ENCODE data around the gene TIGD1. TPM values are rescaled to one million over a fixed set of nuclear protein-coding genes. Genes with fewer than 3 reads are reported as not detected.
A peak's percentile ranks its signal among the peaks of the same experiment; 100 is the strongest.

Gene TIGD1
- polyA plus RNA-seq, 3 donors, result 1.6 to 4.1 (median 2.1) TPM

DNA sequence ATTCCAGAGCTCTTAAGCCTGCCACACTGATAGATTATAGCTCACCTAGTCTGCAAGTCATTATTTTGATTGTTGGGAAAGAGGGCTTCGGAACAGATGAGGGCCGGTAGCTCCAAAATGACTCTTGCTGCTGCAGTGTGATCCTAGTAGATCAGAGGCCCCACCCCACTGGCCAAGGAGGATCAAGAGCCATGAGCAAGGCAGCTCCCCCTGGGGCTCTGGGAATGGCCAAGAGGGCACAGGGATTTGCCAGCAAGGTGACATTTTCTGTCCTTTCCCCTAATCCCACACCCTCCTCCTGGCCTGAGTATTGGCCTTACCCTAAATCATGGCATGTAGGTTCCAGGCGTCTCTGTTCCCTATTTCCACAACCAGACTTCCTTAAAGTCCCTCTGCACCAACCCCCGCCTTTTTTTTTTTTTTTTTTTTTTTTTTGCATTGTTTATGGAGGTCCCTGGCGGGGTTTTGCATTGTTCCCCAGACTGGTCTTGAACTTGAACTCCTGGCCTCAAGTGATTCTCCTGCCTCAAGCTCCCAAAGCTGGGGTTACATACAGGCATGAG lies 36.7 kb upstream of the TIGD1 start:
- Mint-ChIP-seq H3K4me3 (peak overlapping the region in 1 of 2 donors; percentile 55), H3K27ac (no peak overlapping the region), H3K9me3 (peaks cover 0 to 2% (median 0%) of the 10 kb centered on the region in 7 donors), H3K36me3 (peaks cover 23 to 24% of the 10 kb centered on the region in 2 donors), H3K4me1 (peaks cover 17% of the 10 kb centered on the region), H3K27me3 (ENCODE audit: low read depth in 3 of 3) (peaks cover 0 to 2% (median 0%) of the 10 kb centered on the region in 3 donors)
- Histone ChIP-seq H3K4me2 (replicated peaks; ENCODE audit: extremely low read depth, low read length, poor library complexity, severe bottlenecking) (no peak overlapping the region), H4K20me1 (ENCODE audit: insufficient read depth, low read length) (no peaks in the 10 kb centered on the region), H3K9ac (ENCODE audit: insufficient read depth, low read length, poor library complexity, severe bottlenecking) (no peak overlapping the region), H3K36me3 (replicated peaks in 1 of 2; ENCODE audit: control insufficient read depth in 1 of 2, insufficient read depth in 2 of 2, low read length in 2 of 2) (peaks cover 12 to 26% of the 10 kb centered on the region in 2 donors), H3K27me3 (ENCODE audit: control insufficient read depth in 2 of 2, insufficient read depth in 2 of 2, low read length in 2 of 2) (no peaks in the 10 kb centered on the region), H3K79me2 (ENCODE audit: insufficient read depth, low read length) (no peaks in the 10 kb centered on the region), H2AFZ (ENCODE audit: insufficient read depth, low read depth, low read length, poor library complexity, severe bottlenecking) (no peak overlapping the region), H3K4me3 (replicated peaks in 1 of 3; ENCODE audit: low read depth in 2 of 3, low read length in 3 of 3) (no peak overlapping the region), H3K9me3 (replicated peaks in 1 of 2; ENCODE audit: control insufficient read depth in 1 of 2, insufficient read depth in 1 of 2, low read length in 2 of 2) (no peaks in the 10 kb centered on the region), H3K27ac (ENCODE audit: low read depth in 1 of 2, low read length in 2 of 2) (no peak overlapping the region), H3K4me1 (ENCODE audit: control insufficient read depth in 1 of 2, insufficient read depth in 2 of 2, low read length in 2 of 2) (peaks cover 14% of the 10 kb centered on the region in 2 donors)
- no peak for DNase-seq
- intact Hi-C loops (cut with micrococcal nuclease), result no loop called here
- 100% methylated on average over 1 of the region's 5 CpGs for WGBS (ENCODE audit: insufficient coverage)
- TF ChIP-seq, protein P1, sequence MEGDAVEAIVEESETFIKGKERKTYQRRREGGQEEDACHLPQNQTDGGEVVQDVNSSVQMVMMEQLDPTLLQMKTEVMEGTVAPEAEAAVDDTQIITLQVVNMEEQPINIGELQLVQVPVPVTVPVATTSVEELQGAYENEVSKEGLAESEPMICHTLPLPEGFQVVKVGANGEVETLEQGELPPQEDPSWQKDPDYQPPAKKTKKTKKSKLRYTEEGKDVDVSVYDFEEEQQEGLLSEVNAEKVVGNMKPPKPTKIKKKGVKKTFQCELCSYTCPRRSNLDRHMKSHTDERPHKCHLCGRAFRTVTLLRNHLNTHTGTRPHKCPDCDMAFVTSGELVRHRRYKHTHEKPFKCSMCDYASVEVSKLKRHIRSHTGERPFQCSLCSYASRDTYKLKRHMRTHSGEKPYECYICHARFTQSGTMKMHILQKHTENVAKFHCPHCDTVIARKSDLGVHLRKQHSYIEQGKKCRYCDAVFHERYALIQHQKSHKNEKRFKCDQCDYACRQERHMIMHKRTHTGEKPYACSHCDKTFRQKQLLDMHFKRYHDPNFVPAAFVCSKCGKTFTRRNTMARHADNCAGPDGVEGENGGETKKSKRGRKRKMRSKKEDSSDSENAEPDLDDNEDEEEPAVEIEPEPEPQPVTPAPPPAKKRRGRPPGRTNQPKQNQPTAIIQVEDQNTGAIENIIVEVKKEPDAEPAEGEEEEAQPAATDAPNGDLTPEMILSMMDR (IDR thresholded peaks at IDR 0.05), result no peak

DNA sequence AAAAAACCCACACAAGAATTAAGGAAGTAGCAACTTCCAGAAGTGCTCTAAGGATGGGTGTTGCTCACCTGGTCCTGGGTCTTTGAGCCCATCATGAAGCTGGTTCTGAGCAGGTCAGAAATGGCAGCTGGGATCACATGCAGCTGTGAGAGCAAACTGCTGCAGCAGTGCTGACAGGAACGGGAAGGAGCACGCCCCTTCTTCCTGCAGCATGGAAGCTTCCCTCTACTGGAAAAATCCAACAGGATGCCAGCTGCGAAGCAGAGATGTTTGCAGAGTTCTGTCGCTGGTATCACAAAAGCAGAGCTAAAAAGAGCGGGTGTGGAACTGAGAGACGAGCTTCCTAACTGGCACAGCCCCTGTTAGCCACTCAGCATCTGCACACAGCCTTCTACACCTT lies 33.9 kb upstream of the TIGD1 start:
- Mint-ChIP-seq H3K4me3 (no peak overlapping the region), H3K4me1 (peaks cover 17% of the 10 kb centered on the region), H3K36me3 (peaks cover 45 to 51% of the 10 kb centered on the region in 2 donors), H3K9me3 (peaks cover 0 to 2% (median 0%) of the 10 kb centered on the region in 7 donors), H3K27me3 (ENCODE audit: low read depth in 3 of 3) (peaks cover 0 to 2% (median 0%) of the 10 kb centered on the region in 3 donors), H3K27ac (peak overlapping the region in 1 of 7 donors; percentile 58)
- peaks cover 14% of the 10 kb centered on the region in 2 donors for H3K4me1 ChIP-seq (ENCODE audit: control insufficient read depth in 1 of 2, insufficient read depth in 2 of 2, low read length in 2 of 2)
- H3K9ac ChIP-seq (ENCODE audit: insufficient read depth, low read length, poor library complexity, severe bottlenecking), result no peak overlapping the region
- no peak for DNase-seq
- no peaks in the 10 kb centered on the region for H3K27me3 ChIP-seq (ENCODE audit: control insufficient read depth in 2 of 2, insufficient read depth in 2 of 2, low read length in 2 of 2)
- no peaks in the 10 kb centered on the region for H3K79me2 ChIP-seq (ENCODE audit: insufficient read depth, low read length)
- H4K20me1 ChIP-seq (ENCODE audit: insufficient read depth, low read length), result no peaks in the 10 kb centered on the region
- no peak overlapping the region for H3K4me3 ChIP-seq (replicated peaks in 1 of 3; ENCODE audit: low read depth in 2 of 3, low read length in 3 of 3)
- peaks cover 33 to 53% of the 10 kb centered on the region in 2 donors for H3K36me3 ChIP-seq (replicated peaks in 1 of 2; ENCODE audit: control insufficient read depth in 1 of 2, insufficient read depth in 2 of 2, low read length in 2 of 2)
- TF ChIP-seq, protein P1 (IDR thresholded peaks at IDR 0.05), result no peak
- 97% methylated on average over 4 of the region's 6 CpGs for WGBS (ENCODE audit: insufficient coverage)
- H3K4me2 ChIP-seq (replicated peaks; ENCODE audit: extremely low read depth, low read length, poor library complexity, severe bottlenecking), result no peak overlapping the region
- no peaks in the 10 kb centered on the region for H3K9me3 ChIP-seq (replicated peaks in 1 of 2; ENCODE audit: control insufficient read depth in 1 of 2, insufficient read depth in 1 of 2, low read length in 2 of 2)
- H2AFZ ChIP-seq (ENCODE audit: insufficient read depth, low read depth, low read length, poor library complexity, severe bottlenecking), result no peak overlapping the region
- H3K27ac ChIP-seq (ENCODE audit: low read depth in 1 of 2, low read length in 2 of 2), result no peak overlapping the region
- intact Hi-C loops (cut with micrococcal nuclease), result no loop called here
